Transverse colon (tissue), 4 donors: ENCODE measurements around the gene PLA2G12B. TPM values are rescaled to one million over a fixed set of nuclear protein-coding genes. Genes with fewer than 3 reads are reported as not detected.

Experiments
- DNase-seq: peaks from one replicate; pipeline ENCODE4 v3.0.0-alpha.2; 2019
- H3K27ac ChIP-seq, 4 donors: fragments of 200-600 bp; sonication (generic); 2 replicates each; pipeline ENCODE4 v1.5.1; 2016 to 2018; ENCODE audit warnings: inconsistent platforms in 4 of 4
- H3K27me3 ChIP-seq: fragments of 200-600 bp; sonication (generic); 2 replicates; pipeline ENCODE4 v1.5.1; 2017; ENCODE audit warnings: inconsistent platforms
- H3K36me3 ChIP-seq, 4 donors: fragments of 200-600 bp; sonication (generic); 2 replicates each; pipeline ENCODE4 v1.5.1; 2017 to 2019; ENCODE audit warnings: inconsistent platforms in 4 of 4
- H3K4me1 ChIP-seq, 4 donors: fragments of 200-600 bp; sonication (generic); 2 replicates each; pipeline ENCODE4 v1.5.1; 2017 to 2020; ENCODE audit warnings: inconsistent platforms in 4 of 4
- H3K4me3 ChIP-seq, 4 donors: fragments of 200-600 bp; sonication (generic); 1 replicate in 1 of 4; 2 replicates in 3 of 4; pipeline versions ENCODE4 v1.5.1 to v1.6.1; 2017 to 2019; ENCODE audit warnings: inconsistent platforms in 4 of 4
- H3K9me3 ChIP-seq, 2 donors: fragments of 200-600 bp; sonication (generic); 2 replicates each; pipeline ENCODE4 v1.5.1; 2017 to 2019; ENCODE audit warnings: inconsistent platforms in 2 of 2
- CTCF ChIP-seq, 5 experiments: fragments of 200-600 bp in 3 of 5; fragments of 450-650 bp in 2 of 5; sonication (generic) in 3 of 5; IDR thresholded peaks; 1 replicate in 2 of 5; 2 replicates in 3 of 5; pipeline ENCODE4 v1.5.1; 2016 to 2017; ENCODE audit warnings: antibody characterized with exemption in 5 of 5, inconsistent platforms in 3 of 5, mild to moderate bottlenecking in 2 of 5, moderate library complexity in 1 of 5
- EP300 ChIP-seq: sonication (generic); formaldehyde crosslinking; IDR thresholded peaks from one replicate; pipeline ENCODE4 v1.6.1; 2017; ENCODE audit warnings: antibody characterized with exemption, low read depth
- POLR2A ChIP-seq: fragments of 450-650 bp; IDR thresholded peaks from one replicate; pipeline ENCODE4 v1.6.1; 2016; ENCODE audit warnings: antibody characterized with exemption, mild to moderate bottlenecking, moderate library complexity
- POLR2AphosphoS5 ChIP-seq, 3 donors: sonication (generic); formaldehyde crosslinking; IDR thresholded peaks; one replicate each; pipeline ENCODE4 v1.6.1; 2016; ENCODE audit warnings: antibody characterized with exemption in 3 of 3
- WGBS, 2 donors: methylation state at CpG; one replicate each; pipeline ENCODE4 v1.1.5; 2018; ENCODE audit warnings: low coverage in 1 of 2; 5-methylcytosine and 5-hydroxymethylcytosine counted together
- in situ Hi-C, 4 donors: fragments of 200-750 bp; cut with MboI; loops; one replicate each; pipeline versions ENCODE4 v1.15.0 to v1.15.1; 2017; ENCODE audit warnings: low sequenced_read_pairs in 3 of 4, low pct_ligation_motif_present in 1 of 4, low pct_unique_long_range_greater_than_20kb in 1 of 4
- intact Hi-C: fragments of 100-400 bp; cut with DNase I; formaldehyde crosslinking; loops from one replicate; pipeline ENCODE4 v1.15.1; 2023; ENCODE audit warnings: low total_unique reads
- total RNA-seq, 4 donors: library from RNA; depleted of rRNA; stranded (reverse); fragments of >200 nt; gene quantifications; one replicate each; pipeline ENCODE4 v1.1.0, GENCODE V29; 2016

PLA2G12B gene
- total RNA-seq, 4 donors from 2014 or later, result 8.9 to 29.2 (median 12.0) TPM; not detected in 1

GRCh38 chr10:72976886-72977285 lies 22.3 kb upstream of the PLA2G12B start:
- intact Hi-C loops, result no loop called here
- Histone ChIP-seq H3K9me3 (peaks cover 27 to 30% of the 10 kb centered on the region in 2 donors), H3K4me3 (no peak overlapping the region), H3K27me3 (no peaks in the 10 kb centered on the region), H3K36me3 (no peaks in the 10 kb centered on the region), H3K4me1 (no peaks in the 10 kb centered on the region), H3K27ac (no peak overlapping the region)
- DNase-seq, result no peak
- WGBS, 2 donors, result 86 to 94% methylated on average over 1 of the region's 1 CpG
- TF ChIP-seq POLR2AphosphoS5 (IDR thresholded peaks at IDR 0.05) (no peak), POLR2A (no peak)
- in situ Hi-C loops, result no loop called here

- no peak overlapping the region for H3K27ac ChIP-seq
- no peak for DNase-seq
- no peak overlapping the region for H3K4me3 ChIP-seq
- no peaks in the 10 kb centered on the region for H3K9me3 ChIP-seq
- H3K36me3 ChIP-seq, result no peaks in the 10 kb centered on the region
- H3K4me1 ChIP-seq, result peaks cover 0 to 10% (median 3%) of the 10 kb centered on the region in 4 donors
- in situ Hi-C loops, result no loop called here
- intact Hi-C loops, result no loop called here
- TF ChIP-seq EP300, result no peak
- TF ChIP-seq POLR2A, result no peak
- TF ChIP-seq POLR2AphosphoS5 (IDR thresholded peaks at IDR 0.05), result no peak
- TF ChIP-seq CTCF (IDR thresholded peaks at IDR 0.05), result no peak
- H3K27me3 ChIP-seq, result no peaks in the 10 kb centered on the region
These were observed 1.4 kb upstream of the PLA2G12B start for GRCh38 chr10:72956001-72956400.

GRCh38 chr10:72954230-72954595 lies 393 bp downstream of the PLA2G12B start:
- intact Hi-C loops, result no loop called here
- no peak for DNase-seq
- Histone ChIP-seq H3K4me1 (peaks cover 0 to 10% (median 3%) of the 10 kb centered on the region in 4 donors), H3K27ac (peak overlapping the region in 3 of 4 donors; percentile 14 to 62 (median 60)), H3K36me3 (no peaks in the 10 kb centered on the region), H3K4me3 (peak overlapping the region in 1 of 4 donors; percentile 23), H3K9me3 (no peaks in the 10 kb centered on the region), H3K27me3 (no peaks in the 10 kb centered on the region)
- 46 to 81% methylated on average over 1 to 8 of the region's 8 CpGs for WGBS, 2 donors
- in situ Hi-C loops, result no loop called here
- TF ChIP-seq CTCF (IDR thresholded peaks at IDR 0.05) (no peak), POLR2AphosphoS5 (IDR thresholded peaks at IDR 0.05) (no peak), POLR2A (no peak), EP300 (no peak)

- TF ChIP-seq POLR2A (no peak), CTCF (IDR thresholded peaks at IDR 0.05) (no peak), EP300 (no peak), POLR2AphosphoS5 (IDR thresholded peaks at IDR 0.05) (no peak)
- WGBS, 2 donors, result 64 to 100% methylated on average over 1 to 8 of the region's 8 CpGs
- no peak overlapping the region for H3K27ac ChIP-seq
These were observed 919 bp downstream of the PLA2G12B start for GRCh38 chr10:72953687-72954086.

GRCh38 chr10:72952642-72953158 lies 1.9 kb downstream of the PLA2G12B start:
- H3K4me3 ChIP-seq, result no peak overlapping the region
- WGBS, 2 donors, result 73 to 89% methylated on average over 3 to 5 of the region's 5 CpGs
- H3K9me3 ChIP-seq, result no peaks in the 10 kb centered on the region
- H3K27me3 ChIP-seq, result no peaks in the 10 kb centered on the region
- H3K4me1 ChIP-seq, result peaks cover 0 to 15% (median 6%) of the 10 kb centered on the region in 4 donors
- no peak for TF ChIP-seq CTCF (IDR thresholded peaks at IDR 0.05)
- no peak for TF ChIP-seq POLR2A
- no peak for TF ChIP-seq POLR2AphosphoS5 (IDR thresholded peaks at IDR 0.05)
- no peak for TF ChIP-seq EP300
- intact Hi-C loops (no loop called here), in situ Hi-C loops (no loop called here)
- H3K27ac ChIP-seq, result no peak overlapping the region
- H3K36me3 ChIP-seq, result no peaks in the 10 kb centered on the region
- DNase-seq, result no peak

More at GRCh38 chr10:72953687-72954086, 919 bp downstream of the PLA2G12B start:
- in situ Hi-C loops, result no loop called here
- peaks cover 0 to 14% (median 5%) of the 10 kb centered on the region in 4 donors for H3K4me1 ChIP-seq
- intact Hi-C loops, result no loop called here
- H3K36me3 ChIP-seq, result no peaks in the 10 kb centered on the region
- H3K4me3 ChIP-seq, result peak overlapping the region in 1 of 4 donors; percentile 23
- H3K9me3 ChIP-seq, result no peaks in the 10 kb centered on the region
- DNase-seq, result no peak
- no peaks in the 10 kb centered on the region for H3K27me3 ChIP-seq
